AG04449 (cell line): ENCODE results near the gene CFH.

ENCODE experiments used
- CTCF ChIA-PET: fragments of 350-600 bp; formaldehyde crosslinking; extraction: SDS; loops from one replicate; lab custom pipeline; 2021; ENCODE audit warnings: antibody characterized with exemption; lab: Yijun Ruan, JAX
- POLR2A ChIA-PET: fragments of 400-600, 350-600 bp; formaldehyde crosslinking; extraction: SDS; loops from one replicate; lab custom pipeline; 2020; ENCODE audit warnings: antibody characterized with exemption, inconsistent platforms; lab: Yijun Ruan, JAX
- DNase-seq: peaks from one replicate; pipeline ENCODE4 v3.0.0-alpha.2; 2010; ENCODE audit warnings: low read depth, low spot score
- H3K4me3 ChIP-seq: 2 replicates; pipeline ENCODE4 v1.5.1; 2011; ENCODE audit warnings: low read depth, mild to moderate bottlenecking, control low read depth, low read length
- CTCF ChIP-seq: IDR thresholded peaks from one replicate; pipeline ENCODE4 v1.5.1; 2011; ENCODE audit warnings: mild to moderate bottlenecking, moderate library complexity, low read length, control low read depth, inconsistent platforms; ENCODE audit not compliant: insufficient read depth; ENCODE audit errors: missing control alignments

The CFH gene

GRCh38 chr1:196659471-196659870, 7.6 kb downstream of the CFH start:
- POLR2A ChIA-PET = no interaction called here
- H3K4me3 ChIP-seq = no peak overlapping the region
- no peak for DNase-seq
- CTCF ChIA-PET = interaction anchor here (1.3 to 2.9 kb wide), 4 partner anchors 9 to 343 kb away, joined by 3 to 24 read pairs (median 8); no protein-coding TSS in a partner anchor
- TF ChIP-seq CTCF = no peak

GRCh38 chr1:196660272-196660671, 8.4 kb downstream of the CFH start:
- DNase-seq = no peak
- ChIA-PET CTCF (interaction anchor here (0.6 to 4.5 kb wide), 16 partner anchors 11 to 511 kb away, joined by 3 to 97 read pairs (median 6); no protein-coding TSS in a partner anchor), POLR2A (no interaction called here)
- H3K4me3 ChIP-seq = no peak overlapping the region
- TF ChIP-seq CTCF = no peak

- H3K4me3 ChIP-seq = no peak overlapping the region
- CTCF ChIA-PET = interaction anchor here (0.6 to 4.5 kb wide), 17 partner anchors 11 to 512 kb away, joined by 3 to 97 read pairs (median 4); no protein-coding TSS in a partner anchor
- no peak for DNase-seq
- POLR2A ChIA-PET = no interaction called here
- TF ChIP-seq CTCF = peak; percentile 9
Observed at GRCh38 chr1:196660852-196661251, 9.0 kb downstream of the CFH start.

GRCh38 chr1:196661345-196661744, 9.5 kb downstream of the CFH start:
- ChIA-PET CTCF (interaction anchor here (0.7 to 4.5 kb wide), 21 partner anchors 10 to 513 kb away, joined by 3 to 97 read pairs (median 4); partner anchors contain the start of gene CFH), POLR2A (no interaction called here)
- TF ChIP-seq CTCF = no peak
- DNase-seq = no peak
- H3K4me3 ChIP-seq = no peak overlapping the region

GRCh38 chr1:196667131-196667530, 15.3 kb downstream of the CFH start:
- POLR2A ChIA-PET = no interaction called here
- no peak overlapping the region for H3K4me3 ChIP-seq
- TF ChIP-seq CTCF = no peak
- CTCF ChIA-PET = no interaction called here
- DNase-seq = no peak

GRCh38 chr1:196669051-196669450, 17.2 kb downstream of the CFH start:
- TF ChIP-seq CTCF = no peak
- ChIA-PET CTCF (no interaction called here), POLR2A (no interaction called here)
- DNase-seq = no peak
- no peak overlapping the region for H3K4me3 ChIP-seq
